NK-92 treated with Interleukin-12 subunit alpha and Interleukin-12 subunit beta, amount 100 ng/mL, for 24 hours (cell line): ENCODE measurements around the gene OR1E2.
A peak's percentile ranks its signal among the peaks of the same experiment; 100 is the strongest.
"Not testable (repeated sequence)": the region's sequence is repeated elsewhere in the genome, so short reads cannot be mapped to it uniquely, and the experiment has no call there.

Experiments
- DNase-seq: peaks from one replicate; lab custom pipeline; 2025; lab: John Stamatoyannopoulos, UW

The OR1E2 gene

GRCh38 chr17:3433741-3434140 lies at the start of gene OR1E2:
TSS of gene OR1E2 (minus strand) at chr17:3433841. CDS start at chr17:3433841, 0 bp downstream.
- no peak for DNase-seq

- no peak for DNase-seq
Observed at GRCh38 chr17:3482852-3483251, 49.2 kb upstream of the OR1E2 start.

GRCh38 chr17:3479988-3480387 lies 46.3 kb upstream of the OR1E2 start:
- DNase-seq, result no peak

- no peak for DNase-seq
Observed at GRCh38 chr17:3475812-3476610, 42.4 kb upstream of the OR1E2 start, which contains the start of gene ASPA. TSS of gene ASPA (plus strand) at chr17:3475997. CDS start at chr17:3476160, 163 bp downstream.

DNA sequence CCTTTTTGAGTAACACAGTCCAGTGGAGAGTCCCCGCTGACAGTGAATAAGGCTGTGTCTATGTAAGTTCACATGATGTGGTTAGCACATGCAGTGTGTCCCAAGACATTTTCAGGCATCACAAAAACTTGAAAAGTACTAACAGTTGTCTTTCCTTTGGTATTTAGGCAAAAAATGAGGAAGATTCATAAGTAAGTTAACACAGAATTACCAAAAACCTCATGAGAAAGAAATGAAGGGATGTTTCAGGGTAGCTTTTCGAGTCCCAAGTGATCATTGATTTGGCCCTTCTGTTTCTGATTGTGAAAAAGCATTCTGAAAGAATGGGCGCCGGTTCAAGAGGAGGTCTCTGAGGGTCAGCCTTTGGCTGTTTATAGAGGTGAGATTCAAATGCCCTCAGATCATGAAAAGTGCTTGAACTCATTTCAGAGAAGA lies 41.6 kb upstream of the OR1E2 start:
- DNase-seq, result no peak

DNA sequence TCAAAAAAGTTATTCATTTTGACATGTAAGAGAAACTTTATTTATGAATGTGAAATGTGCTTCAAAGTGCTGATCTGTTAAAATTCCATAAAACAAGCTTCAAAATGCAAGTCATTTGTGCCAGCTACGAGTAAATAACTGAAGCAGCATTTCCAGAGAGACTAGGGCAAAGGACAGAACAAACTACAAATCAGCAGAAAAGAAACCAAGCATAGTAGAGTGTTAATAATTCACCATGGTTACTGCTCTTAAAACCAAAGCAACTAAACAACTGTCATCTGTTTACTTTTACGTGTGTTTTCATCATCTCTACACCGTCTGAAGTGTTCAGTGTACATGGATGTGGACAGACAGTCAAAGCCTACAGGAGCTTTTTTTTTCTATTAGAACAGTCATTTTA lies 40.6 kb upstream of the OR1E2 start:
- no peak for DNase-seq

DNA sequence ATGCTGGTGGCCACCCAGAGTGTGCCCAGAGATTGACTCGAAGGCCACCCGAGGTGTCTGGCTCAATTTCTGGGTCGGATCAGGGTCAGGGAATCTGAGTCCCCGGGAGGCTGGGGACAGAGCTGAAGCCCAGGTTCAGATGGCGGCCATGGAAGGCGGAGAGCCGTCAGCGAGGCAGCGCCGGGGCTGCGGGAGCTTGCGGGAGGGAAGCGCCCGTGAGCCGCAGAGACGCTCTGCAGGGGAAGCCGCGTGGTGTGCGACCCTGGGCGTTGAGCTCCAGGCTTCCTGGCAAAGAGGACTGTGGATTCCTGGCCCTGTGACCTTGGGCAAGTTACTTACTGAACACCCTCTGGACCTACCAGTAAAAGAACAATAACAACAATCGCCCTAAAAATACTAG lies 38.5 kb upstream of the OR1E2 start:
- no peak for DNase-seq

DNA sequence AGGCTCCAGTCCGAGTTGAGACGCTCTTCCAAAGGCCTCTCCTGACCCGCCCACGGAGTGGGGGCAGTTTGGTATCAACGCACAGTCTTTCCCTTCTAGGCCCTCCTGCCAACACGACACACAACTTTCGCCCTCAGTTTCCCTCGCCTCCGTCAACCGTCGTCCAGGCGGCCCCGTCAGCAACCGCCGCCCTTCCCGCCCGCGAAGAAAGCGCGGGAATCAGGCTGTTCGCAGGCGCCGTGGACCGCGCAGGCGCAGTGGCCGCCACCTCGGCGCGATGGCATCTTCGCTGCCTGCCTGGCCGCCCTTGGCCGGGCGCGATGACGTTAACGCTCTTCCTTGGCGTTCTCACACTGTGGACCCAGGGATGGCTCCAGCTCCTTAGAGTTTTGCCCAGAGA lies 38.0 kb upstream of the OR1E2 start, which contains the start of gene SPATA22:
Gene SPATA22, minus strand, starts transcription at position 221 of the 400 bp plus-strand sequence. CDS start 2,494 bp downstream, outside the sequence.
- DNase-seq, result no peak

DNA sequence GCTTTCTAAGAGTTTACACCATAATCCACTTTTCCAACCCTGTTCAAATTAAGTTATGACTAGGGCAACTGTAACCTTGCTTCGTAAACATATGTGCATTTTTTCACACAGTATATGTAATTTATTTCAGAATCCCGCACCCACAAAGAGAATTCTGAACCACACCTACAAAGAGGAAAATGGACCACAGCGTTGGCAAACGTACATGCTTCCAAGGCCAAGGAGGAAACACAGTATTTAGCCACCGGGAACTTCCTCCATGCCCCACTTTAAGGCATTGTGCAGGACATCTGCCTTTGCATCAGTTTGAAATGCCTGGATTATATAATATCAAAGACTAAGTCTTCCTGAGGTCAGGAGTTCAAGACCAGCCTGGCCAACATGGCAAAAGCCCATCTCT lies 35.9 kb upstream of the OR1E2 start:
- DNase-seq, result no peak

- DNase-seq, result not testable (repeated sequence)
Observed at GRCh38 chr17:3466355-3466754, 32.7 kb upstream of the OR1E2 start.

- no peak for DNase-seq
Observed at GRCh38 chr17:3448059-3448665, 14.5 kb upstream of the OR1E2 start.

GRCh38 chr17:3447625-3448024 lies 14.0 kb upstream of the OR1E2 start:
- peak; percentile 4 for DNase-seq

GRCh38 chr17:3440451-3440850 lies 6.8 kb upstream of the OR1E2 start:
- DNase-seq, result no peak

DNA sequence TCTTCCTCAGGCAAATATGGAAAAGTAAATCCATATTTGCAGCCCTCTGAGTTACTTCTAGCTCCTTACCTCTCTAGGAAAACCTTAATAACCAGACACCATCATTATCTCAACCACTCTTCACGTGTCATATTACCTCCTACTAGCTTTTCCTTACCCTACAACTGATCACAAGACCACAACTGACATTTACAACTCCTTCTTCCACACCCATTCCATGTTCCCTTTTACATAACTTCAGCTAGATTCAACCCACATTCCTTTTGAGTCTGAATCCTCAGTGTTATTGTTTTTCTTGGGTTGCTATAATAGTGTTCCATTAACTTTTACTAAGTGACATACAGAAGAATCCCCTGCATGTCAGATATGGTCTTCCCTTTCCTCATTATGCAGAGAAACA lies 4.7 kb upstream of the OR1E2 start:
- no peak for DNase-seq

DNA sequence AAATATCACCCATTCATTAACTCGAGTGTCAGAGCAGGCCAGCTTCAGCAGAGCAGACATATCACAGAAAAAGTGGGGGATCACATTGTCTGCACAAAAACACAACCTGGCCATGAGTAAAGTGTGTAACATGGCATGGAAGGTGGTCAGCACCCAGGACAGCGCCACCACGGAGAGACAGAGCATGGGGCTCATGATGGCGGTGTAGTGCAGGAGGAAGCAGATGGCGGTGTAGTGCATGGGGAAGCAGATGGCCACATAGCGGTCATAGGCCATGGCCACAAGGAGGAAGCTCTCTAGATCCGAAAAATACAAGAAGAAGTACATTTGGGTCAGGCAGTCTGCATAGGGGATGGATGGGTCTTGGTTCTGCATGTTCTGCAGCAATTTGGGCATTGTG lies 426 bp downstream of the OR1E2 start:
- not testable (repeated sequence) for DNase-seq

GRCh38 chr17:3418222-3418621 lies 15.4 kb downstream of the OR1E2 start:
- DNase-seq, result no peak

DNA sequence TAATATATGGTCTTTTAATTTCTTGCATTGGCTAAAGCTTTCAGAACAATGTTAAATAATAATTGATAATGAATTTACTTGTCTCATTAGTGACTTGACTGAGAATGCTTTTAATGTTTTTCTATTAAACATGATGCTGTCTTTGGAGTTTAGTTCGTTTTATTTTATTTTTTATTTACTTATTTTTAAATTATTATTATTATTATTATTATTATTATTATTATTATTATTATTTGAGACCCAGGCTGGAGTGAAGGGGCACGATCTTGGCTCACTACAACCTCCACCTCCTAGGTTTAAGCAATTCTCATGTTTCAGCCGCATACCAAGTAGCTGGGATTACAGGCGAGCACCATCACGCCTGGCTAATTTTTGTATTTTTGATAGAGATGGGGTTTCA lies 18.0 kb downstream of the OR1E2 start:
- no peak for DNase-seq

DNA sequence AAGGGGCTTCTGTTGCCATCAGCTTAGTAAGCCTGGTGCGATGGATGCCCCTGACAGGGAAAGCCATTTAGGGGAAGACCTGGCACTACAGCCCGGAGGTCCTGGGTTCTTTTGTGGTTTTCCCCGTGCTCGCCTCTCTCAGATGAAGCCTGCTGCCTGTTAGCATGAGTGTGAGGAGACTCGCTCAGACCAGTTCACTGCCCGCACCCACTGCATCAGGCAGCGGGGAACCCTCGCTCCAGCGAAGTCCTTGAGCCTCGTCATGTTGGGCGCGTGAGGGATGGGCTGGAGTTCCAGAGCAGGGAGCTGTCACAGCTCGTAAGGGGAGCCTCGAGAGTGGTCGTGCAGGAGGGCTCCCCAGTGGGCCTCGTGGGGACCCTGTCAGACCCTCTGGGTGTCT lies 21.4 kb downstream of the OR1E2 start:
- not testable (repeated sequence) for DNase-seq

GRCh38 chr17:3411070-3411469 lies 22.6 kb downstream of the OR1E2 start, which contains the start of gene OR3A3:
TSS of gene OR3A3 (plus strand) at chr17:3411370.
- DNase-seq, result no peak

- not testable (repeated sequence) for DNase-seq
Observed at GRCh38 chr17:3403856-3404255, 29.8 kb downstream of the OR1E2 start.

DNA sequence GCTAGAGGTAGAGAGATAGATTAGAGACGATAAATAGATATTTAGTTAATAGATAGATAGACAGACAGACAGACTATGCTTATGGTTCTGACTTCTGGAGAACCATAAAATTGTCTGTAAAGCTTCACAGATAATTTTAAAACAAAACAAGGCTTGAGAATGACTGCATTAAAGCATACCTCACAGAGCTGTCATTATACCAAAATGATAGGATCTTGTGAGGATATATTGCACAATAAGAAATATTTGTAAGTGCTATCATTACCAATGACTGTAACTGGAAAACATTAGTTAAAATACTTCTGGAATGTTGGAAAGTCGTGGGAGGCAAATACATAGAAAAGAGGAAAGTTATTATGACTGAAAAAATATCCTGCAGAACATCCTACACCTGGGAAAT lies 31.9 kb downstream of the OR1E2 start:
- no peak for DNase-seq

GRCh38 chr17:3400055-3400454 lies 33.6 kb downstream of the OR1E2 start:
- DNase-seq, result no peak

DNA sequence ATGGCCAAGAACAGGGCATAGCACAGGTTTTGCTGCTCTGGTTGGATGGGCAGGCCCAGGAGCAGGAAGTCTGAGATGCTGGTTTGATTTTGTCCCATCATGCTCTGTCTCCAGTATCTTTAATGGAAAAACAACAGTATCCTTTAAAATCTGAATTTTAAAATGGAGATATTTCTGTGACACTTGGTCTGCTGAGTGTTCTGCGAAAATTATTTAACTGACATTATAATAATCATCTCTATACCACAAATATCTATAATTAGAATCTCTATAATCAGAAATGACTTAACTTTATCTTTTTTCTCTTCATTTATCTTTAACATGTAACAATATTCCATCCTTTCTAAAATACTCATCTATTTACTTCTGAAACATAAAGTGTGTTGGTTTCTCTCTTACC lies 35.3 kb downstream of the OR1E2 start, which contains the start of gene OR1E1:
Gene OR1E1, minus strand, starts transcription at position 101 of the 400 bp plus-strand sequence. Its CDS starts 0 bp downstream, at position 101.
- DNase-seq, result no peak
